Ascending aorta (tissue), 2 donors: ENCODE results near the gene GRIP2. TPM values are rescaled to one million over a fixed set of nuclear protein-coding genes. Genes with fewer than 3 reads are reported as not detected.

ENCODE experiments used
- DNase-seq, 2 donors: peaks; one replicate each; pipeline ENCODE4 v3.0.0-alpha.2; 2019; ENCODE audit warnings: low spot score in 2 of 2
- H3K27ac ChIP-seq, 2 donors: fragments of 200-600 bp; sonication (generic); one replicate each; pipeline ENCODE4 v1.5.1; 2016 to 2017; ENCODE audit warnings: mild to moderate bottlenecking in 1 of 2
- H3K27me3 ChIP-seq: fragments of 200-600 bp; sonication (generic); one replicate; pipeline ENCODE4 v1.5.1; 2017
- H3K36me3 ChIP-seq, 2 donors: fragments of 200-600 bp; sonication (generic); one replicate each; pipeline ENCODE4 v1.5.1; 2016
- H3K4me1 ChIP-seq, 2 donors: fragments of 200-600 bp; sonication (generic); one replicate each; pipeline ENCODE4 v1.5.1; 2016 to 2017; ENCODE audit warnings: mild to moderate bottlenecking in 1 of 2
- H3K4me3 ChIP-seq, 2 donors: fragments of 200-600 bp; sonication (generic); one replicate each; pipeline ENCODE4 v1.5.1; 2016 to 2017; ENCODE audit warnings: mild to moderate bottlenecking in 1 of 2
- H3K9me3 ChIP-seq, 2 donors: fragments of 200-600 bp; sonication (generic); one replicate each; pipeline ENCODE4 v1.5.1; 2016
- CTCF ChIP-seq, 3 experiments: fragments of 200-600 bp in 2 of 3; fragments of 450-650 bp in 1 of 3; sonication (generic) in 2 of 3; IDR thresholded peaks; one replicate each; pipeline ENCODE4 v1.5.1; 2016 to 2019; ENCODE audit warnings: antibody characterized with exemption in 3 of 3, mild to moderate bottlenecking in 1 of 3, moderate library complexity in 1 of 3
- intact Hi-C: fragments of 100-400 bp; cut with DNase I; formaldehyde crosslinking; loops from one replicate; pipeline ENCODE4 v1.15.1; 2023
- total RNA-seq: library from RNA; depleted of rRNA; stranded (reverse); fragments of >200 nt; gene quantifications from one replicate; pipeline ENCODE4 v1.1.0, GENCODE V29; 2016

Gene GRIP2
- total RNA-seq, 1 donor from 2014 or later, result 0.21 TPM

GRCh38 chr3:14547693-14548092 lies 7.6 kb upstream of the GRIP2 start:
- no peak for TF ChIP-seq CTCF (IDR thresholded peaks at IDR 0.05)
- no peak for DNase-seq
- H3K27ac ChIP-seq, result no peak overlapping the region
- H3K4me3 ChIP-seq, result no peak overlapping the region
- H3K9me3 ChIP-seq, result no peaks in the 10 kb centered on the region
- no peaks in the 10 kb centered on the region for H3K4me1 ChIP-seq
- intact Hi-C loops, result loop anchor here (1.0 to 10.0 kb wide), 2 partner anchors 38 to 283 kb away; no protein-coding TSS in a partner anchor
- H3K36me3 ChIP-seq, result no peaks in the 10 kb centered on the region
- no peaks in the 10 kb centered on the region for H3K27me3 ChIP-seq

DNA sequence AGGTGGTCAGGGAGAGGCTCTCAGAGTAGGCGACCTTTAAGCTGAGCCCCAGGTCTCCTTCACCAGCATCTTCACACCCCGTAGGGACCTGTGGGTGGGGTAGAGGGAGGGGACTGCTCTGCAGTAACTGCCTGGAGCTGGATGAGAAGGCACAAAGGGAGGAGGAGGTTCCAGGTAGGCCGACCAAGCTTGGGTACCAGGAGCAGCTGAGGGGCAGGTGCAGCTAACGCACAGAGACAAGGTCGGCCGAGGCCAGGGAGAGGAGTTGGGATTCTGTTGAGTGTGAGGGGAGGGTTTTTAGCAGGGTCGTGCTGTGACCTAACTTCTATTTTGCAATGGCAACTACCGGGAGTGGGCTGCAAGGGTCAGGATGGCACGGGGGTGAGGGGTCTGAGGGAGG lies 5.9 kb upstream of the GRIP2 start:
- intact Hi-C loops, result loop anchor here (10.0 kb wide), 1 partner anchor 281 kb away; no protein-coding TSS in a partner anchor
- Histone ChIP-seq H3K27ac (no peak overlapping the region), H3K9me3 (no peaks in the 10 kb centered on the region), H3K36me3 (no peaks in the 10 kb centered on the region), H3K4me1 (no peaks in the 10 kb centered on the region), H3K4me3 (no peak overlapping the region), H3K27me3 (no peaks in the 10 kb centered on the region)
- no peak for DNase-seq
- TF ChIP-seq CTCF (IDR thresholded peaks at IDR 0.05), result no peak

- intact Hi-C loops, result loop anchor here (10.0 kb wide), 1 partner anchor 280 kb away; no protein-coding TSS in a partner anchor
Measured at GRCh38 chr3:14545251-14545635, 5.1 kb upstream of the GRIP2 start.

GRCh38 chr3:14544282-14545250 lies 4.4 kb upstream of the GRIP2 start:
- H3K36me3 ChIP-seq, result no peaks in the 10 kb centered on the region
- no peak for TF ChIP-seq CTCF (IDR thresholded peaks at IDR 0.05)
- intact Hi-C loops, result loop anchor here (10.0 kb wide), 1 partner anchor 280 kb away; no protein-coding TSS in a partner anchor
- no peak for DNase-seq
- no peak overlapping the region for H3K27ac ChIP-seq
- no peaks in the 10 kb centered on the region for H3K9me3 ChIP-seq
- no peaks in the 10 kb centered on the region for H3K4me1 ChIP-seq
- no peak overlapping the region for H3K4me3 ChIP-seq
- no peaks in the 10 kb centered on the region for H3K27me3 ChIP-seq

More at GRCh38 chr3:14545251-14545635, 5.1 kb upstream of the GRIP2 start:
- H3K27ac ChIP-seq, result no peak overlapping the region
- no peak for TF ChIP-seq CTCF (IDR thresholded peaks at IDR 0.05)
- no peak for DNase-seq
- no peaks in the 10 kb centered on the region for H3K36me3 ChIP-seq
- H3K4me3 ChIP-seq, result no peak overlapping the region
- H3K27me3 ChIP-seq, result no peaks in the 10 kb centered on the region
- H3K4me1 ChIP-seq, result no peaks in the 10 kb centered on the region
- no peaks in the 10 kb centered on the region for H3K9me3 ChIP-seq

DNA sequence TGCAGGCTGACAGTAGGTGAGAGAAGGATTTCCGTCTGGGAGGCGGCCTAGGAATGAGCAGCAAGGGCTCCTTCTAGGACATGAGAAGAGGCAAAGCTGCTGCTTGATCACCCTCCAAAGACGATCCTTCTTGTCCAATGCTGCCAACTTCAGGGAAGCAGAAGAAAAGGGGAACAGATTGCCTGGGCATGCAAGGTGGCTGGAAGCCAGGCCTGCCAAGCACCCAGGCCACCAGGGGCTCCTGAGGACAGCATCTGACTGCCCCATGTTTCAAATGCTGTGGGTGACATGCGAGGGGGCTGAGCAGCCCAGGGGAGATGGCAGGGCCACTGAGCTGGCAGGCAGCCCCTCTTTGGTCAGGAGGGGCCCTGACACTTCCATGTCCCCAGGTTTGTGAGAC lies 3.3 kb upstream of the GRIP2 start:
- H3K9me3 ChIP-seq, result no peaks in the 10 kb centered on the region
- no peaks in the 10 kb centered on the region for H3K4me1 ChIP-seq
- no peak overlapping the region for H3K4me3 ChIP-seq
- DNase-seq, result no peak
- no peaks in the 10 kb centered on the region for H3K36me3 ChIP-seq
- H3K27me3 ChIP-seq, result no peaks in the 10 kb centered on the region
- H3K27ac ChIP-seq, result no peak overlapping the region
- intact Hi-C loops, result loop anchor here (10.0 kb wide), 1 partner anchor 279 kb away; no protein-coding TSS in a partner anchor
- TF ChIP-seq CTCF (IDR thresholded peaks at IDR 0.05), result no peak
